Thoracic aorta (tissue), 2 donors: Measurements from ENCODE around the gene SLCO3A1. TPM values are rescaled to one million over a fixed set of nuclear protein-coding genes. Genes with fewer than 3 reads are reported as not detected.

Experiments
- ATAC-seq: fragments of 150-250 bp; one replicate; pipeline ENCODE4 v1.8.0; 2017; ENCODE audit warnings: low read depth; ENCODE audit not compliant: insufficient number of reproducible peaks, low FRiP score
- DNase-seq: peaks from one replicate; pipeline ENCODE4 v3.0.0-alpha.2; 2020; ENCODE audit warnings: low spot score
- H3K27ac ChIP-seq, 2 donors: fragments of 200-600 bp; sonication (generic); 1 replicate in 1 of 2; 2 replicates in 1 of 2; pipeline ENCODE4 v1.5.1; 2016; ENCODE audit warnings: mild to moderate bottlenecking in 2 of 2, moderate library complexity in 2 of 2
- H3K27me3 ChIP-seq: fragments of 200-600 bp; sonication (generic); replicated peaks from 2 replicates; pipeline ENCODE4 v1.6.0; 2016; ENCODE audit warnings: mild to moderate bottlenecking; ENCODE audit not compliant: insufficient read depth
- H3K36me3 ChIP-seq: fragments of 200-600 bp; sonication (generic); one replicate; pipeline ENCODE4 v1.5.1; 2016
- H3K4me1 ChIP-seq, 2 donors: fragments of 200-600 bp; sonication (generic); 1 replicate in 1 of 2; 2 replicates in 1 of 2; pipeline versions ENCODE4 v1.5.1 to v1.6.0; 2016; ENCODE audit warnings: low read depth in 2 of 2, mild to moderate bottlenecking in 1 of 2; ENCODE audit not compliant: control insufficient read depth in 1 of 2
- H3K4me3 ChIP-seq: fragments of 200-600 bp; sonication (generic); 2 replicates; pipeline ENCODE4 v1.5.1; 2016; ENCODE audit warnings: mild to moderate bottlenecking
- H3K9me3 ChIP-seq: fragments of 200-600 bp; sonication (generic); 2 replicates; pipeline ENCODE4 v1.5.1; 2016
- CTCF ChIP-seq: fragments of 200-600 bp; sonication (generic); IDR thresholded peaks from one replicate; pipeline ENCODE4 v1.5.1; 2019; ENCODE audit warnings: antibody characterized with exemption
- total RNA-seq, 2 donors: library from RNA; depleted of rRNA; stranded (reverse); fragments of >200 nt; gene quantifications; one replicate each; pipeline versions ENCODE4 v1.1.0 to v1.2.3, GENCODE V29; 2016

The SLCO3A1 gene
- total RNA-seq, 2 donors from 2014 or later = 16.5 to 39.1 TPM

GRCh38 chr15:91981821-91982800, 128.6 kb downstream of the SLCO3A1 start:
- Histone ChIP-seq H3K9me3 (no peaks in the 10 kb centered on the region), H3K4me3 (no peak overlapping the region), H3K36me3 (no peaks in the 10 kb centered on the region), H3K4me1 (peaks cover 21 to 69% of the 10 kb centered on the region in 2 donors), H3K27ac (peak overlapping the region; percentile 65 to 72), H3K27me3 (no peaks in the 10 kb centered on the region)
- TF ChIP-seq CTCF = no peak
- ATAC-seq = no peak
- no peak for DNase-seq

- Histone ChIP-seq H3K27me3 (no peaks in the 10 kb centered on the region), H3K27ac (peak overlapping the region; percentile 60 to 69), H3K9me3 (no peaks in the 10 kb centered on the region), H3K4me3 (peak overlapping the region; percentile 3), H3K4me1 (peaks cover 21 to 68% of the 10 kb centered on the region in 2 donors), H3K36me3 (no peaks in the 10 kb centered on the region)
- ATAC-seq (no peak), DNase-seq (no peak)
- TF ChIP-seq CTCF = peak; percentile 8
Measured at GRCh38 chr15:91983729-91984340, 130.3 kb downstream of the SLCO3A1 start.

- no peaks in the 10 kb centered on the region for H3K36me3 ChIP-seq
Measured at GRCh38 chr15:91985297-91985696, 131.8 kb downstream of the SLCO3A1 start.

GRCh38 chr15:91988071-91988470, 134.6 kb downstream of the SLCO3A1 start:
- Histone ChIP-seq H3K9me3 (no peaks in the 10 kb centered on the region), H3K4me3 (no peak overlapping the region), H3K27me3 (no peaks in the 10 kb centered on the region), H3K36me3 (no peaks in the 10 kb centered on the region), H3K27ac (no peak overlapping the region), H3K4me1 (peaks cover 8 to 46% of the 10 kb centered on the region in 2 donors)
- DNase-seq (no peak), ATAC-seq (no peak)
- TF ChIP-seq CTCF = no peak

More at GRCh38 chr15:91985297-91985696, 131.8 kb downstream of the SLCO3A1 start:
- H3K27ac ChIP-seq = no peak overlapping the region
- DNase-seq = no peak
- peaks cover 10 to 60% of the 10 kb centered on the region in 2 donors for H3K4me1 ChIP-seq
- no peak for ATAC-seq
- no peaks in the 10 kb centered on the region for H3K27me3 ChIP-seq
- TF ChIP-seq CTCF = no peak
- no peak overlapping the region for H3K4me3 ChIP-seq
- no peaks in the 10 kb centered on the region for H3K9me3 ChIP-seq

- DNase-seq = no peak
- no peak overlapping the region for H3K27ac ChIP-seq
- H3K9me3 ChIP-seq = no peaks in the 10 kb centered on the region
- no peak overlapping the region for H3K4me3 ChIP-seq
- H3K4me1 ChIP-seq = peaks cover 7 to 41% of the 10 kb centered on the region in 2 donors
- no peaks in the 10 kb centered on the region for H3K27me3 ChIP-seq
- TF ChIP-seq CTCF = no peak
- ATAC-seq = no peak
- no peaks in the 10 kb centered on the region for H3K36me3 ChIP-seq
Measured at GRCh38 chr15:91988655-91989054, 135.1 kb downstream of the SLCO3A1 start.
